GM12878 (cell line): ENCODE measurements around the gene ZNF304. TPM values are rescaled to one million over a fixed set of nuclear protein-coding genes. Genes with fewer than 3 reads are reported as not detected.

ENCODE experiments used
- ATAC-seq: fragments of 200-7000 bp; cut with Tn5 transposase; 3 replicates; pipeline ENCODE4 v1.9.1; 2020; ENCODE audit warnings: mild to moderate bottlenecking, moderate library complexity
- BruUV-seq: library from RNA; stranded (reverse); fragments of 400-500 nt; replicated peaks from 2 replicates; lab custom pipeline; 2021; lab: Mats Ljungman, UMichigan
- CTCF ChIA-PET: fragments of 300-600 bp; sonication (Branson Sonifier 250); formaldehyde crosslinking; extraction: SDS; loops from one replicate; lab custom pipeline; 2021; ENCODE audit warnings: inconsistent platforms; lab: Yijun Ruan, JAX
- POLR2A ChIA-PET: fragments of 350-600 bp; formaldehyde crosslinking; extraction: SDS; loops from one replicate; lab custom pipeline; 2021; ENCODE audit warnings: inconsistent platforms; lab: Charles Lee
- RAD21 ChIA-PET: fragments of 300-600 bp; sonication (Branson Sonifier 250); formaldehyde crosslinking; loops from one replicate; lab custom pipeline; 2023; ENCODE audit warnings: antibody characterized with exemption; ENCODE audit not compliant: unreplicated experiment; lab: Charles Lee
- SMC1A ChIA-PET: fragments of 300-600 bp; sonication (Branson Sonifier 250); formaldehyde crosslinking; loops from one replicate; lab custom pipeline; 2023; ENCODE audit not compliant: unreplicated experiment, uncharacterized antibody; lab: Charles Lee
- DNase-seq: peaks from one replicate; pipeline ENCODE4 v3.0.0-alpha.2; 2011; ENCODE audit warnings: low read depth, low spot score
- FAIRE-seq: peaks from 3 replicates; lab custom pipeline; 2011; peaks lifted over from hg19 to GRCh38; lab: Jason Lieb, UNC
- H2AFZ ChIP-seq: 2 replicates; pipeline ENCODE4 v1.6.0; 2011; ENCODE audit warnings: low read depth, low read length, control low read depth; ENCODE audit not compliant: control insufficient read depth
- H3K27ac ChIP-seq: 2 replicates; pipeline ENCODE4 v1.5.1; 2011; ENCODE audit warnings: control low read depth; ENCODE audit not compliant: control insufficient read depth, insufficient read depth
- H3K27me3 ChIP-seq, 2 experiments: replicated peaks in 1 of 2; 2 replicates each; pipeline versions ENCODE4 v1.6.0 to v1.6.1; 2011; ENCODE audit warnings: low read length in 1 of 2; ENCODE audit not compliant: control insufficient read depth in 2 of 2, insufficient read depth in 2 of 2
- H3K36me3 ChIP-seq, 2 experiments: 2 replicates each; pipeline ENCODE4 v1.5.1; 2011; ENCODE audit warnings: low read length in 1 of 2; ENCODE audit not compliant: control insufficient read depth in 2 of 2, insufficient read depth in 2 of 2
- H3K4me1 ChIP-seq: 2 replicates; pipeline ENCODE4 v1.6.1; 2011; ENCODE audit warnings: mild to moderate bottlenecking, low read length, moderate library complexity, mixed read lengths; ENCODE audit not compliant: control insufficient read depth, insufficient read depth
- H3K4me2 ChIP-seq: 2 replicates; pipeline ENCODE4 v1.6.0; 2011; ENCODE audit warnings: control low read depth; ENCODE audit not compliant: control insufficient read depth, insufficient read depth
- H3K4me3 ChIP-seq: fragments of 200-600 bp; sonication (generic); 2 replicates; pipeline ENCODE4 v1.5.1; 2016
- H3K79me2 ChIP-seq: 2 replicates; pipeline ENCODE4 v1.6.0; 2011; ENCODE audit warnings: low read length; ENCODE audit not compliant: control insufficient read depth, insufficient read depth
- H3K9ac ChIP-seq: 2 replicates; pipeline ENCODE4 v1.8.0; 2011; ENCODE audit warnings: low read length, control low read depth, mixed read lengths; ENCODE audit not compliant: control insufficient read depth, insufficient read depth
- H3K9me3 ChIP-seq: replicated peaks from 3 replicates; pipeline ENCODE4 v1.5.1; 2011; ENCODE audit warnings: mild to moderate bottlenecking, low read length; ENCODE audit not compliant: control insufficient read depth, insufficient read depth
- H4K20me1 ChIP-seq: 2 replicates; pipeline ENCODE4 v1.6.0; 2011; ENCODE audit not compliant: control insufficient read depth, insufficient read depth
- HCFC1 ChIP-seq: fragments of 150-350 bp; IDR thresholded peaks from 2 replicates; pipeline ENCODE4 v1.6.1; 2014; ENCODE audit warnings: low read length
- IRF4 ChIP-seq: IDR thresholded peaks from 2 replicates; pipeline ENCODE4 v1.6.1; 2011; ENCODE audit warnings: low read depth, low read length
- MYC ChIP-seq: IDR thresholded peaks from 2 replicates; pipeline ENCODE4 v1.6.1; 2011; ENCODE audit warnings: mild to moderate bottlenecking, low read length, moderate library complexity, inconsistent platforms; ENCODE audit not compliant: insufficient read depth, insufficient replicate concordance, insufficient read length, severe bottlenecking
- NFIC ChIP-seq: IDR thresholded peaks from 2 replicates; pipeline ENCODE4 v1.6.1; 2012; ENCODE audit warnings: low read depth, mild to moderate bottlenecking, inconsistent platforms, low read length, moderate library complexity
- PAX8 ChIP-seq: fragments of 450-650 bp; IDR thresholded peaks from 2 replicates; pipeline ENCODE4 v1.6.1; 2017; ENCODE audit warnings: mild to moderate bottlenecking, moderate library complexity
- POLR2A ChIP-seq: IDR thresholded peaks from 2 replicates; pipeline ENCODE4 v1.6.1; 2011; ENCODE audit warnings: low read depth, mild to moderate bottlenecking, low read length
- SIN3A ChIP-seq: IDR thresholded peaks from 2 replicates; pipeline ENCODE4 v1.6.1; 2012; ENCODE audit warnings: low read depth, low read length, improper control_type of control experiment
- ZNF274 ChIP-seq: IDR thresholded peaks from one replicate; pipeline ENCODE4 v1.8.0; 2011; ENCODE audit not compliant: insufficient read length, insufficient read depth
- WGBS: methylation state at CpG from one replicate; pipeline ENCODE4 v1.1.6; 2016; ENCODE audit warnings: low lambda C conversion rate; ENCODE audit not compliant: insufficient replicate concordance, insufficient coverage; ENCODE audit errors: missing lambda C conversion rate; 5-methylcytosine and 5-hydroxymethylcytosine counted together
- in situ Hi-C: fragments of 300-500 bp; cut with MboI; formaldehyde crosslinking; loops from 9 replicates; pipeline ENCODE4 v1.14.3; 2018; ENCODE audit warnings: mixed read lengths
- intact Hi-C: fragments of 100-400 bp; cut with micrococcal nuclease; formaldehyde crosslinking; loops from one replicate; pipeline ENCODE4 v1.14.2; 2022; ENCODE audit not compliant: unreplicated experiment
- polyA plus RNA-seq, 11 experiments: library from polyadenylated mRNA; depleted of rRNA in 4 of 11; unstranded in 6 of 11; stranded (reverse) in 5 of 11; fragments of >200 nt; fragmentation: Nextera tagmentation in 4 of 11; fragmentation: Illumina TruSeq in 1 of 11; extraction: Ambion mirVana in 4 of 11; extraction: Trizol in 1 of 11; gene quantifications; 1 replicate in 1 of 11; 2 replicates in 10 of 11; pipeline versions ENCODE4 v1.2.1 to v1.2.3, GENCODE V29; 2011 to 2016; ENCODE audit warnings: inconsistent platforms in 2 of 11, missing spikeins in 2 of 11, low read depth in 1 of 11
- total RNA-seq, 4 experiments: library from RNA; depleted of rRNA in 3 of 4; stranded (reverse); fragments of >200 nt in 3 of 4; fragmentation: Illumina TruSeq in 1 of 4; extraction: Trizol in 1 of 4; gene quantifications; 2 replicates each; pipeline versions ENCODE4 v1.2.1 to v1.2.3, GENCODE V29; 2013 to 2021
- TF ChIP-seq, protein P1 (sequence below): fragments of 450-650 bp; IDR thresholded peaks from 2 replicates; pipeline ENCODE4 v1.6.1; 2017; ENCODE audit warnings: antibody characterized with exemption, mild to moderate bottlenecking, moderate library complexity
- TF ChIP-seq, protein P2 (sequence below): IDR thresholded peaks from 2 replicates; pipeline ENCODE4 v1.6.1; 2011; ENCODE audit warnings: borderline replicate concordance, low read depth, mild to moderate bottlenecking, moderate library complexity, low read length; ENCODE audit not compliant: insufficient read depth, poor library complexity, severe bottlenecking
- TF ChIP-seq, protein P3 (sequence below): fragments of 450-650 bp; formaldehyde crosslinking; IDR thresholded peaks from 2 replicates; pipeline ENCODE4 v1.4.0; 2020; ENCODE audit warnings: mild to moderate bottlenecking, moderate library complexity

ZNF304 gene
- total and polyA plus RNA-seq, 10 of the 15 experiments (the other 5 are each of a cell fraction or from before 2014, with no cell fraction given), result 1.1 to 11.6 (median 6.9) TPM

DNA sequence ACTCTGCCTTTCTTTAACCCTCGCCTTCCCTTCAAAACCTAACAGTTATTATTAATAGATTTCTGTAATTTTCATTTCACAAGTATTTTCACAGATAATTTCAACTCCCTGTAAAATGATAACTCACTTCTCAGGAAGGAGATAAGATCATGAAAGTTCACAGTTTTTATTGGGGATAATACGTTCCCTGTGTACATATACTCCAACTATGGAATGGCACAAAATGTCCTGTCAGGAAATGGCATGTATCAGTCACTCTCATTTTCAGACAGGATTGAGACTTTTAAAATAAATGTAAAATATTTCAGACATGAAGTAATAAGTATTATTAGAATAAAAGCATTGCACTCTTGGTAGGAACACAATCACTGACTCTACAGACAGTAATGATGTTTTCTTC is 11.3 kb downstream of the ZNF304 start:
- Histone ChIP-seq H3K4me3 (peak overlapping the region; percentile 64), H4K20me1 (no peaks in the 10 kb centered on the region), H3K9ac (no peak overlapping the region; the same call in 1 of the 2 replicates), H3K27me3 (no peaks in the 10 kb centered on the region), H2AFZ (peak overlapping the region; percentile 99), H3K27ac (peak overlapping the region; percentile 78; the same call in 1 of the 2 replicates), H3K4me1 (no peaks in the 10 kb centered on the region), H3K36me3 (peaks cover 0 to 4% of the 10 kb centered on the region in 2 experiments; a peak in 3 of 4 replicates), H3K9me3 (peaks cover 3% of the 10 kb centered on the region; the same call in 1 of the 3 replicates), H3K79me2 (peaks cover 5% of the 10 kb centered on the region), H3K4me2 (peak overlapping the region; percentile 90)
- intact Hi-C loops (no loop called here), in situ Hi-C loops (no loop called here)
- no peak for DNase-seq
- ChIA-PET CTCF (interaction anchor here (0.6 to 1.9 kb wide), 5 partner anchors 11 to 44 kb away, joined by 3 to 6 read pairs (median 5); partner anchors contain the start of genes ZNF304, ZNF543 and ZNF548), POLR2A (interaction anchor here (1.4 kb wide), 2 partner anchors 12 to 26 kb away, joined by 4 to 5 read pairs; partner anchors contain the start of gene ZNF304), SMC1A (interaction anchor here (0.6 to 1.6 kb wide), 3 partner anchors 9 to 48 kb away, joined by 3 to 4 read pairs (median 3); no protein-coding TSS in a partner anchor), RAD21 (interaction anchor here (1.6 kb wide), 1 partner anchor 12 kb away, joined by 5 read pairs; the partner anchor contains the start of gene ZNF304)
- FAIRE-seq, result no peak
- TF ChIP-seq, protein P1, sequence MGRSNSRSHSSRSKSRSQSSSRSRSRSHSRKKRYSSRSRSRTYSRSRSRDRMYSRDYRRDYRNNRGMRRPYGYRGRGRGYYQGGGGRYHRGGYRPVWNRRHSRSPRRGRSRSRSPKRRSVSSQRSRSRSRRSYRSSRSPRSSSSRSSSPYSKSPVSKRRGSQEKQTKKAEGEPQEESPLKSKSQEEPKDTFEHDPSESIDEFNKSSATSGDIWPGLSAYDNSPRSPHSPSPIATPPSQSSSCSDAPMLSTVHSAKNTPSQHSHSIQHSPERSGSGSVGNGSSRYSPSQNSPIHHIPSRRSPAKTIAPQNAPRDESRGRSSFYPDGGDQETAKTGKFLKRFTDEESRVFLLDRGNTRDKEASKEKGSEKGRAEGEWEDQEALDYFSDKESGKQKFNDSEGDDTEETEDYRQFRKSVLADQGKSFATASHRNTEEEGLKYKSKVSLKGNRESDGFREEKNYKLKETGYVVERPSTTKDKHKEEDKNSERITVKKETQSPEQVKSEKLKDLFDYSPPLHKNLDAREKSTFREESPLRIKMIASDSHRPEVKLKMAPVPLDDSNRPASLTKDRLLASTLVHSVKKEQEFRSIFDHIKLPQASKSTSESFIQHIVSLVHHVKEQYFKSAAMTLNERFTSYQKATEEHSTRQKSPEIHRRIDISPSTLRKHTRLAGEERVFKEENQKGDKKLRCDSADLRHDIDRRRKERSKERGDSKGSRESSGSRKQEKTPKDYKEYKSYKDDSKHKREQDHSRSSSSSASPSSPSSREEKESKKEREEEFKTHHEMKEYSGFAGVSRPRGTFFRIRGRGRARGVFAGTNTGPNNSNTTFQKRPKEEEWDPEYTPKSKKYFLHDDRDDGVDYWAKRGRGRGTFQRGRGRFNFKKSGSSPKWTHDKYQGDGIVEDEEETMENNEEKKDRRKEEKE, result no peak
- TF ChIP-seq NFIC (no peak), MYC (no peak), PAX8 (no peak), POLR2A (no peak), HCFC1 (no peak), SIN3A (no peak), IRF4 (no peak), ZNF274 (no peak)
- TF ChIP-seq, protein P2, sequence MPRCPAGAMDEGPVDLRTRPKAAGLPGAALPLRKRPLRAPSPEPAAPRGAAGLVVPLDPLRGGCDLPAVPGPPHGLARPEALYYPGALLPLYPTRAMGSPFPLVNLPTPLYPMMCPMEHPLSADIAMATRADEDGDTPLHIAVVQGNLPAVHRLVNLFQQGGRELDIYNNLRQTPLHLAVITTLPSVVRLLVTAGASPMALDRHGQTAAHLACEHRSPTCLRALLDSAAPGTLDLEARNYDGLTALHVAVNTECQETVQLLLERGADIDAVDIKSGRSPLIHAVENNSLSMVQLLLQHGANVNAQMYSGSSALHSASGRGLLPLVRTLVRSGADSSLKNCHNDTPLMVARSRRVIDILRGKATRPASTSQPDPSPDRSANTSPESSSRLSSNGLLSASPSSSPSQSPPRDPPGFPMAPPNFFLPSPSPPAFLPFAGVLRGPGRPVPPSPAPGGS, result no peak
- TF ChIP-seq, protein P3, sequence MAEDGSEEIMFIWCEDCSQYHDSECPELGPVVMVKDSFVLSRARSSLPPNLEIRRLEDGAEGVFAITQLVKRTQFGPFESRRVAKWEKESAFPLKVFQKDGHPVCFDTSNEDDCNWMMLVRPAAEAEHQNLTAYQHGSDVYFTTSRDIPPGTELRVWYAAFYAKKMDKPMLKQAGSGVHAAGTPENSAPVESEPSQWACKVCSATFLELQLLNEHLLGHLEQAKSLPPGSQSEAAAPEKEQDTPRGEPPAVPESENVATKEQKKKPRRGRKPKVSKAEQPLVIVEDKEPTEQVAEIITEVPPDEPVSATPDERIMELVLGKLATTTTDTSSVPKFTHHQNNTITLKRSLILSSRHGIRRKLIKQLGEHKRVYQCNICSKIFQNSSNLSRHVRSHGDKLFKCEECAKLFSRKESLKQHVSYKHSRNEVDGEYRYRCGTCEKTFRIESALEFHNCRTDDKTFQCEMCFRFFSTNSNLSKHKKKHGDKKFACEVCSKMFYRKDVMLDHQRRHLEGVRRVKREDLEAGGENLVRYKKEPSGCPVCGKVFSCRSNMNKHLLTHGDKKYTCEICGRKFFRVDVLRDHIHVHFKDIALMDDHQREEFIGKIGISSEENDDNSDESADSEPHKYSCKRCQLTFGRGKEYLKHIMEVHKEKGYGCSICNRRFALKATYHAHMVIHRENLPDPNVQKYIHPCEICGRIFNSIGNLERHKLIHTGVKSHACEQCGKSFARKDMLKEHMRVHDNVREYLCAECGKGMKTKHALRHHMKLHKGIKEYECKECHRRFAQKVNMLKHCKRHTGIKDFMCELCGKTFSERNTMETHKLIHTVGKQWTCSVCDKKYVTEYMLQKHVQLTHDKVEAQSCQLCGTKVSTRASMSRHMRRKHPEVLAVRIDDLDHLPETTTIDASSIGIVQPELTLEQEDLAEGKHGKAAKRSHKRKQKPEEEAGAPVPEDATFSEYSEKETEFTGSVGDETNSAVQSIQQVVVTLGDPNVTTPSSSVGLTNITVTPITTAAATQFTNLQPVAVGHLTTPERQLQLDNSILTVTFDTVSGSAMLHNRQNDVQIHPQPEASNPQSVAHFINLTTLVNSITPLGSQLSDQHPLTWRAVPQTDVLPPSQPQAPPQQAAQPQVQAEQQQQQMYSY (CRISPR knock-in tag), result no peak
- 80% methylated on average over 2 of the region's 2 CpGs for WGBS
- no TSS peak for BruUV-seq
- no peak for ATAC-seq
